Measurements from ENCODE around the gene HDLBP.

- TF ChIP-seq CTCF (conservative IDR thresholded peaks at IDR 0.05) (no peak), ZFX (IDR thresholded peaks at IDR 0.05) (no peak)
These were observed 73.8 kb downstream of the HDLBP start for GRCh38 chr2:241241669-241242068.

Measured in C4-2B (cell line).